Effector memory CD8-positive, alpha-beta T cell (primary cell): ENCODE results near the gene HORMAD2.
A peak's percentile ranks its signal among the peaks of the same experiment; 100 is the strongest.

Experiments used
- ATAC-seq: fragments of 150-1000 bp; cut with Tn5 transposase; replicated peaks from 2 replicates; pipeline ENCODE4 v1.10.0; 2021; ENCODE audit warnings: mild to moderate bottlenecking, moderate library complexity
- DNase-seq, 3 experiments: peaks; one replicate each; pipeline ENCODE4 v3.0.0; 2021
- H3K27ac Mint-ChIP-seq, 2 donors: one replicate each; pipeline ENCODE4 v1.8.0; 2022; ENCODE audit warnings: mild to moderate bottlenecking in 2 of 2, mixed read lengths in 2 of 2, moderate library complexity in 2 of 2
- H3K27me3 Mint-ChIP-seq, 2 donors: one replicate each; pipeline ENCODE4 v1.8.0; 2022; ENCODE audit warnings: mixed read lengths in 2 of 2
- H3K36me3 Mint-ChIP-seq: one replicate; pipeline ENCODE4 v1.8.0; 2022; ENCODE audit warnings: mild to moderate bottlenecking, moderate library complexity, mixed read lengths; ENCODE audit not compliant: insufficient read depth
- H3K4me1 Mint-ChIP-seq, 2 donors: one replicate each; pipeline ENCODE4 v1.8.0; 2022; ENCODE audit warnings: low read depth in 2 of 2, mixed read lengths in 2 of 2
- H3K4me3 Mint-ChIP-seq, 2 donors: one replicate each; pipeline ENCODE4 v1.8.0; 2022; ENCODE audit warnings: mild to moderate bottlenecking in 2 of 2, mixed read lengths in 2 of 2, moderate library complexity in 2 of 2
- H3K9me3 Mint-ChIP-seq, 2 donors: one replicate each; pipeline ENCODE4 v1.8.0; 2022; ENCODE audit warnings: mixed read lengths in 2 of 2

HORMAD2 gene

GRCh38 chr22:30170129-30170528 is 89.9 kb downstream of the HORMAD2 start:
- no peak for ATAC-seq
- Mint-ChIP-seq H3K9me3 (no peaks in the 10 kb centered on the region), H3K4me1 (no peaks in the 10 kb centered on the region), H3K27ac (no peak overlapping the region), H3K27me3 (peaks cover 0 to 8% of the 10 kb centered on the region in 2 donors), H3K36me3 (no peaks in the 10 kb centered on the region), H3K4me3 (no peak overlapping the region)
- DNase-seq = no peak

- peaks cover 0 to 6% of the 10 kb centered on the region in 2 donors for H3K27me3 Mint-ChIP-seq
Measured at GRCh38 chr22:30171008-30171407, 90.7 kb downstream of the HORMAD2 start.

GRCh38 chr22:30175690-30176288 is 95.5 kb downstream of the HORMAD2 start:
- H3K9me3 Mint-ChIP-seq = no peaks in the 10 kb centered on the region
- H3K27ac Mint-ChIP-seq = no peak overlapping the region
- peaks cover 0 to 6% of the 10 kb centered on the region in 2 donors for H3K27me3 Mint-ChIP-seq
- H3K4me3 Mint-ChIP-seq = no peak overlapping the region
- no peaks in the 10 kb centered on the region for H3K4me1 Mint-ChIP-seq
- no peaks in the 10 kb centered on the region for H3K36me3 Mint-ChIP-seq
- ATAC-seq = no peak
- no peak for DNase-seq

More at GRCh38 chr22:30171008-30171407, 90.7 kb downstream of the HORMAD2 start:
- no peak for ATAC-seq
- Mint-ChIP-seq H3K4me3 (no peak overlapping the region), H3K36me3 (no peaks in the 10 kb centered on the region), H3K27ac (no peak overlapping the region), H3K9me3 (no peaks in the 10 kb centered on the region), H3K4me1 (no peaks in the 10 kb centered on the region)
- no peak for DNase-seq

GRCh38 chr22:30176431-30176830 is 96.2 kb downstream of the HORMAD2 start:
- Mint-ChIP-seq H3K4me1 (no peaks in the 10 kb centered on the region), H3K27me3 (peaks cover 0 to 6% of the 10 kb centered on the region in 2 donors), H3K9me3 (no peaks in the 10 kb centered on the region), H3K36me3 (no peaks in the 10 kb centered on the region), H3K27ac (no peak overlapping the region), H3K4me3 (no peak overlapping the region)
- DNase-seq (no peak), ATAC-seq (no peak)

GRCh38 chr22:30178181-30179126 is 98.2 kb downstream of the HORMAD2 start:
- ATAC-seq = peak; percentile 36
- Mint-ChIP-seq H3K4me1 (no peaks in the 10 kb centered on the region), H3K4me3 (no peak overlapping the region), H3K27me3 (no peaks in the 10 kb centered on the region), H3K27ac (peak overlapping the region; percentile 13 to 20), H3K9me3 (no peaks in the 10 kb centered on the region), H3K36me3 (no peaks in the 10 kb centered on the region)
- no peak for DNase-seq

- no peaks in the 10 kb centered on the region for H3K27me3 Mint-ChIP-seq
- no peak overlapping the region for H3K27ac Mint-ChIP-seq
- H3K36me3 Mint-ChIP-seq = no peaks in the 10 kb centered on the region
- DNase-seq = no peak
- no peak overlapping the region for H3K4me3 Mint-ChIP-seq
- ATAC-seq = no peak
- H3K9me3 Mint-ChIP-seq = no peaks in the 10 kb centered on the region
- H3K4me1 Mint-ChIP-seq = peaks cover 0 to 6% of the 10 kb centered on the region in 2 donors
Measured at GRCh38 chr22:30180616-30181015, 100.4 kb downstream of the HORMAD2 start.

GRCh38 chr22:30181459-30182349 is 101.4 kb downstream of the HORMAD2 start:
- H3K4me1 Mint-ChIP-seq = peaks cover 0 to 6% of the 10 kb centered on the region in 2 donors
- H3K9me3 Mint-ChIP-seq = no peaks in the 10 kb centered on the region
- DNase-seq (no peak), ATAC-seq (no peak)
- no peaks in the 10 kb centered on the region for H3K27me3 Mint-ChIP-seq
- no peak overlapping the region for H3K4me3 Mint-ChIP-seq
- peak overlapping the region in 1 of 2 donors; percentile 60 for H3K27ac Mint-ChIP-seq
- H3K36me3 Mint-ChIP-seq = no peaks in the 10 kb centered on the region

- DNase-seq (no peak), ATAC-seq (no peak)
- no peaks in the 10 kb centered on the region for H3K9me3 Mint-ChIP-seq
- H3K4me3 Mint-ChIP-seq = no peak overlapping the region
- H3K4me1 Mint-ChIP-seq = peaks cover under 1 to 6% of the 10 kb centered on the region in 2 donors
- no peak overlapping the region for H3K27ac Mint-ChIP-seq
- no peaks in the 10 kb centered on the region for H3K27me3 Mint-ChIP-seq
- no peaks in the 10 kb centered on the region for H3K36me3 Mint-ChIP-seq
Measured at GRCh38 chr22:30182350-30182745, 102.1 kb downstream of the HORMAD2 start.

GRCh38 chr22:30182815-30183214 is 102.6 kb downstream of the HORMAD2 start:
- Mint-ChIP-seq H3K36me3 (no peaks in the 10 kb centered on the region), H3K4me1 (peaks cover 5 to 9% of the 10 kb centered on the region in 2 donors), H3K4me3 (no peak overlapping the region), H3K27me3 (no peaks in the 10 kb centered on the region), H3K9me3 (no peaks in the 10 kb centered on the region), H3K27ac (no peak overlapping the region)
- no peak for ATAC-seq
- DNase-seq = no peak

- ATAC-seq = no peak
- no peak overlapping the region for H3K4me3 Mint-ChIP-seq
- no peak for DNase-seq
- H3K4me1 Mint-ChIP-seq = peaks cover 5 to 9% of the 10 kb centered on the region in 2 donors
- H3K9me3 Mint-ChIP-seq = no peaks in the 10 kb centered on the region
- no peaks in the 10 kb centered on the region for H3K27me3 Mint-ChIP-seq
- no peaks in the 10 kb centered on the region for H3K36me3 Mint-ChIP-seq
- H3K27ac Mint-ChIP-seq = no peak overlapping the region
Measured at GRCh38 chr22:30183271-30183670, 103.0 kb downstream of the HORMAD2 start.

- Mint-ChIP-seq H3K4me3 (no peak overlapping the region), H3K4me1 (peaks cover 5 to 9% of the 10 kb centered on the region in 2 donors), H3K36me3 (no peaks in the 10 kb centered on the region), H3K27ac (no peak overlapping the region), H3K27me3 (no peaks in the 10 kb centered on the region), H3K9me3 (no peaks in the 10 kb centered on the region)
- ATAC-seq (no peak), DNase-seq (no peak)
Measured at GRCh38 chr22:30183861-30184278, 103.6 kb downstream of the HORMAD2 start.

- H3K27me3 Mint-ChIP-seq = peaks cover 5 to 9% of the 10 kb centered on the region in 2 donors
- no peak overlapping the region for H3K27ac Mint-ChIP-seq
- H3K4me1 Mint-ChIP-seq = peaks cover 9% of the 10 kb centered on the region in 2 donors
- no peak for ATAC-seq
- DNase-seq = no peak
- no peaks in the 10 kb centered on the region for H3K36me3 Mint-ChIP-seq
- no peaks in the 10 kb centered on the region for H3K9me3 Mint-ChIP-seq
- no peak overlapping the region for H3K4me3 Mint-ChIP-seq
Measured at GRCh38 chr22:30185129-30185528, 104.9 kb downstream of the HORMAD2 start.

- DNase-seq = no peak
- Mint-ChIP-seq H3K9me3 (no peaks in the 10 kb centered on the region), H3K4me3 (no peak overlapping the region), H3K36me3 (no peaks in the 10 kb centered on the region), H3K27me3 (peaks cover 5 to 13% of the 10 kb centered on the region in 2 donors), H3K4me1 (peaks cover 9% of the 10 kb centered on the region in 2 donors), H3K27ac (no peak overlapping the region)
- no peak for ATAC-seq
Measured at GRCh38 chr22:30185549-30185948, 105.3 kb downstream of the HORMAD2 start.
